IMR-90 (cell line): ENCODE data around the gene KLHL34. TPM values are rescaled to one million over a fixed set of nuclear protein-coding genes. Genes with fewer than 3 reads are reported as not detected.

Source experiments
- ATAC-seq: fragments of 200-7000 bp; cut with Tn5 transposase; 2 replicates; pipeline ENCODE4 v1.9.1; 2020; ENCODE audit warnings: low read depth, mild to moderate bottlenecking, moderate library complexity
- BruUV-seq: library from RNA; stranded (reverse); fragments of 400-500 nt; replicated peaks from 2 replicates; lab custom pipeline; 2021; lab: Mats Ljungman, UMichigan
- CTCF ChIA-PET: fragments of 300-600 bp; formaldehyde crosslinking; extraction: SDS; loops from one replicate; lab custom pipeline; 2021; ENCODE audit warnings: antibody characterized with exemption; lab: Yijun Ruan, JAX
- POLR2A ChIA-PET: fragments of 300-600 bp; sonication (Branson Sonifier 250); formaldehyde crosslinking; loops from one replicate; lab custom pipeline; 2022; ENCODE audit warnings: antibody characterized with exemption; ENCODE audit not compliant: unreplicated experiment; lab: Charles Lee
- DNase-seq: peaks from one replicate; pipeline ENCODE4 v3.0.0; 2013
- H2AFZ ChIP-seq: replicated peaks from 2 replicates; pipeline ENCODE3; 2013; ENCODE audit warnings: low read length, mild to moderate bottlenecking; ENCODE audit not compliant: poor library complexity
- H2AK5ac ChIP-seq: 2 replicates; pipeline ENCODE4 v1.6.1; 2013; ENCODE audit warnings: low read depth, low read length, inconsistent platforms
- H2AK9ac ChIP-seq: replicated peaks from 2 replicates; pipeline ENCODE3; 2013; ENCODE audit warnings: mild to moderate bottlenecking, low read depth, low read length, moderate library complexity; ENCODE audit not compliant: poor library complexity
- H2BK120ac ChIP-seq: 2 replicates; pipeline ENCODE4 v1.6.1; 2013; ENCODE audit warnings: low read depth, low read length, inconsistent platforms
- H2BK15ac ChIP-seq: 3 replicates; pipeline ENCODE4 v1.6.1; 2013; ENCODE audit warnings: low read depth, low read length, inconsistent platforms
- H2BK20ac ChIP-seq: 2 replicates; pipeline ENCODE4 v1.6.1; 2013; ENCODE audit warnings: low read depth, mild to moderate bottlenecking, inconsistent platforms, low read length, moderate library complexity
- H2BK5ac ChIP-seq: 2 replicates; pipeline ENCODE4 v1.6.1; 2013; ENCODE audit warnings: mild to moderate bottlenecking, low read depth, low read length, inconsistent platforms; ENCODE audit not compliant: poor library complexity, severe bottlenecking
- H3K14ac ChIP-seq: replicated peaks from 2 replicates; pipeline ENCODE4 v1.6.1; 2013; ENCODE audit warnings: low read depth, low read length, inconsistent platforms
- H3K18ac ChIP-seq: 2 replicates; pipeline ENCODE4 v1.6.1; 2013; ENCODE audit warnings: low read depth, low read length, control low read depth
- H3K23ac ChIP-seq: 2 replicates; pipeline ENCODE4 v1.6.1; 2013; ENCODE audit warnings: low read depth, low read length, inconsistent platforms
- H3K27ac ChIP-seq: 2 replicates; pipeline ENCODE4 v1.5.1; 2013; ENCODE audit warnings: mild to moderate bottlenecking, control low read depth, low read length; ENCODE audit not compliant: insufficient read depth
- H3K27me3 ChIP-seq: 2 replicates; pipeline ENCODE4 v1.6.1; 2013; ENCODE audit warnings: low read length; ENCODE audit not compliant: control insufficient read depth, insufficient read depth
- H3K36me3 ChIP-seq: 2 replicates; pipeline ENCODE4 v1.6.1; 2013; ENCODE audit warnings: low read length, mixed read lengths; ENCODE audit not compliant: control insufficient read depth, insufficient read depth
- H3K4ac ChIP-seq: 2 replicates; pipeline ENCODE4 v1.6.1; 2013; ENCODE audit warnings: low read depth, low read length, inconsistent platforms
- H3K4me1 ChIP-seq: 2 replicates; pipeline ENCODE4 v1.6.1; 2013; ENCODE audit warnings: low read length, mixed read lengths; ENCODE audit not compliant: control insufficient read depth, insufficient read depth
- H3K4me2 ChIP-seq: 2 replicates; pipeline ENCODE4 v1.6.1; 2013; ENCODE audit warnings: low read depth, mild to moderate bottlenecking, control low read depth, low read length, moderate library complexity
- H3K4me3 ChIP-seq: 2 replicates; pipeline ENCODE4 v1.5.1; 2013; ENCODE audit warnings: low read depth, mild to moderate bottlenecking, control low read depth, low read length, moderate library complexity; ENCODE audit not compliant: insufficient read depth
- H3K56ac ChIP-seq: 2 replicates; pipeline ENCODE4 v1.6.1; 2013; ENCODE audit warnings: low read length, inconsistent platforms; ENCODE audit not compliant: insufficient read depth; ENCODE audit errors: extremely low read depth
- H3K79me1 ChIP-seq, 2 experiments: 2 replicates each; pipeline ENCODE4 v1.6.1; 2013; ENCODE audit warnings: low read length in 2 of 2, inconsistent platforms in 1 of 2, low read depth in 1 of 2
- H3K9ac ChIP-seq: 2 replicates; pipeline ENCODE4 v1.6.1; 2013; ENCODE audit warnings: low read depth, low read length, control low read depth
- H3K9me1 ChIP-seq: 2 replicates; pipeline ENCODE4 v1.6.1; 2013; ENCODE audit warnings: low read length, inconsistent platforms; ENCODE audit not compliant: insufficient read depth
- H3K9me3 ChIP-seq: 2 replicates; pipeline ENCODE4 v1.6.1; 2013; ENCODE audit warnings: low read length; ENCODE audit not compliant: control insufficient read depth, insufficient read depth
- H4K20me1 ChIP-seq: 2 replicates; pipeline ENCODE4 v1.6.1; 2013; ENCODE audit warnings: low read length, inconsistent platforms; ENCODE audit not compliant: insufficient read depth
- H4K5ac ChIP-seq: 2 replicates; pipeline ENCODE4 v1.6.1; 2013; ENCODE audit warnings: mild to moderate bottlenecking, low read depth, low read length, control low read depth
- H4K8ac ChIP-seq, 2 experiments: 2 replicates each; pipeline ENCODE4 v1.6.1; 2013; ENCODE audit warnings: low read depth in 2 of 2, low read length in 2 of 2, control low read depth in 1 of 2, inconsistent platforms in 1 of 2
- H4K91ac ChIP-seq: 2 replicates; pipeline ENCODE4 v1.6.1; 2013; ENCODE audit warnings: low read depth, low read length, inconsistent platforms; ENCODE audit not compliant: insufficient read depth
- BHLHE40 ChIP-seq: fragments of 150-350 bp; IDR thresholded peaks from 2 replicates; pipeline ENCODE4 v1.6.1; 2016; ENCODE audit warnings: mild to moderate bottlenecking, low read depth, low read length
- CEBPB ChIP-seq: IDR thresholded peaks from 2 replicates; pipeline ENCODE4 v1.6.1; 2012; ENCODE audit warnings: low read depth, low read length, improper control_type of control experiment
- CHD1 ChIP-seq: IDR thresholded peaks from 2 replicates; pipeline ENCODE4 v1.6.1; 2012; ENCODE audit warnings: low read depth, low read length, improper control_type of control experiment
- ELK1 ChIP-seq: fragments of 150-350 bp; IDR thresholded peaks from 2 replicates; pipeline ENCODE4 v1.6.1; 2016; ENCODE audit warnings: low read depth, mild to moderate bottlenecking, low read length, moderate library complexity, borderline replicate concordance
- FOS ChIP-seq: fragments of 150-350 bp; IDR thresholded peaks from 2 replicates; pipeline ENCODE4 v1.6.1; 2016; ENCODE audit warnings: low read depth, low read length
- MAFK ChIP-seq: IDR thresholded peaks from 2 replicates; pipeline ENCODE4 v1.6.1; 2012; ENCODE audit warnings: low read depth, low read length, improper control_type of control experiment
- MAZ ChIP-seq: IDR thresholded peaks from 2 replicates; pipeline ENCODE4 v1.6.1; 2012; ENCODE audit warnings: low read depth, mild to moderate bottlenecking, low read length, improper control_type of control experiment, moderate library complexity, borderline replicate concordance
- MXI1 ChIP-seq: IDR thresholded peaks from 2 replicates; pipeline ENCODE4 v1.6.1; 2012; ENCODE audit warnings: low read depth, mild to moderate bottlenecking, low read length, moderate library complexity, borderline replicate concordance
- NFE2L2 ChIP-seq: fragments of 150-350 bp; IDR thresholded peaks from 2 replicates; pipeline ENCODE4 v1.6.1; 2016; ENCODE audit warnings: low read depth, mild to moderate bottlenecking, low read length
- POLR2A ChIP-seq: IDR thresholded peaks from 2 replicates; pipeline ENCODE4 v1.6.1; 2012; ENCODE audit warnings: mild to moderate bottlenecking, low read depth, low read length
- RAD21 ChIP-seq: IDR thresholded peaks from 2 replicates; pipeline ENCODE4 v1.6.1; 2012; ENCODE audit warnings: low read length, improper control_type of control experiment
- RCOR1 ChIP-seq: IDR thresholded peaks from 2 replicates; pipeline ENCODE4 v1.6.1; 2012; ENCODE audit warnings: mild to moderate bottlenecking, low read length, improper control_type of control experiment; ENCODE audit not compliant: insufficient replicate concordance
- RFX5 ChIP-seq: IDR thresholded peaks from 2 replicates; pipeline ENCODE4 v1.8.0; 2012; ENCODE audit warnings: low read depth, mild to moderate bottlenecking, low read length, moderate library complexity
- SMC3 ChIP-seq: fragments of 150-350 bp; IDR thresholded peaks from 2 replicates; pipeline ENCODE4 v1.6.1; 2016; ENCODE audit warnings: low read depth, mild to moderate bottlenecking, antibody characterized with exemption, low read length, moderate library complexity
- USF2 ChIP-seq: fragments of 150-350 bp; IDR thresholded peaks from 2 replicates; pipeline ENCODE4 v1.6.1; 2017; ENCODE audit warnings: mild to moderate bottlenecking, antibody characterized with exemption, low read length, low read depth
- WGBS, 2 experiments: methylation state at CpG; one replicate each; pipeline versions ENCODE4 v1.1.5 to v1.1.7; 2013; ENCODE audit warnings: missing lambda C conversion rate in 2 of 2; ENCODE audit not compliant: insufficient read length in 1 of 2; ENCODE audit errors: extremely low coverage in 2 of 2; 5-methylcytosine and 5-hydroxymethylcytosine counted together
- dilution Hi-C: fragments of 300-500 bp; cut with HindIII; formaldehyde crosslinking; loops from one replicate; pipeline ENCODE4 v1.14.3; 2018; ENCODE audit warnings: low sequenced_read_pairs; ENCODE audit not compliant: unreplicated experiment
- in situ Hi-C: fragments of 300-500 bp; cut with MboI; formaldehyde crosslinking; loops from 3 replicates; pipeline ENCODE4 v1.14.3; 2019; ENCODE audit warnings: low sequenced_read_pairs, inconsistent platforms, mixed read lengths
- intact Hi-C: fragments of 100-400 bp; cut with micrococcal nuclease; formaldehyde crosslinking; loops from 2 replicates; pipeline ENCODE4 v1.10.0; 2022
- polyA plus RNA-seq, 3 experiments: library from polyadenylated mRNA; depleted of rRNA; stranded (reverse); fragments of >200 nt; gene quantifications; 2 replicates each; pipeline ENCODE4 v1.2.3, GENCODE V29; 2012; ENCODE audit warnings: low replicate concordance in 1 of 3
- total RNA-seq: library from RNA; depleted of rRNA; stranded (reverse); fragments of >200 nt; gene quantifications from 2 replicates; pipeline ENCODE4 v1.2.3, GENCODE V29; 2012
- TF ChIP-seq, protein P1 (sequence below): conservative IDR thresholded peaks from 2 replicates; pipeline ENCODE4 v1.5.1; 2012; ENCODE audit warnings: mild to moderate bottlenecking, low read depth, low read length, improper control_type of control experiment

KLHL34 gene
- total and polyA plus RNA-seq, 2 of the 4 experiments (the other 2 are of a cell fraction) = not detected

DNA sequence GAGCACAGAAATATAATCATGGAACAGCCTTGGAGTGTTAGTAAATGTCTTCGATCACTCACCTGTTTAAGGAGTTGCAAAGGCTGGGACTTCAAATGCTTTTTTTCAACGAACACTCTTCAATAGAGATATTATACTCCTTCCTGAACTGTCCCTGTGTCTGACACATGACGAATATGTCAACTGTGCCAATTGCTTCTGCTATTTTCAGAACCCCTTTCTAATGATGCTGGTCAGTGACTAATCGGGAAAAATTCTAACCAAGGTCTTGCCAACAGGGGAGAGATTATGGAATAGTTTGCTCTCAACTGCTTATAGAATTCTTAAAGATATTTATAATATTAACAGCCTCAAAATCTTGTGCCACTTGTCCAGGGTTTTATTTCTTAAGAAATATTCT, 8.5 kb upstream of the KLHL34 start:
- ATAC-seq = no peak
- no peak overlapping the region for H3K4me2 ChIP-seq

More for the DNA sequence above, 8.5 kb upstream of the KLHL34 start:
- Histone ChIP-seq H3K79me1 (no peaks in the 10 kb centered on the region), H3K18ac (no peak overlapping the region), H2AFZ (no peak overlapping the region), H2BK5ac (no peak overlapping the region), H2BK120ac (no peak overlapping the region), H2BK20ac (no peak overlapping the region), H3K9ac (no peak overlapping the region), H4K91ac (no peak overlapping the region), H3K27me3 (peaks cover 3% of the 10 kb centered on the region; the same call in 1 of the 2 replicates), H3K36me3 (no peaks in the 10 kb centered on the region), H4K5ac (no peak overlapping the region), H3K4me1 (no peaks in the 10 kb centered on the region), H4K20me1 (no peaks in the 10 kb centered on the region), H3K14ac (no peak overlapping the region), H3K56ac (no peak overlapping the region), H3K27ac (no peak overlapping the region), H3K4ac (no peak overlapping the region), H2AK9ac (no peak overlapping the region), H3K9me1 (no peaks in the 10 kb centered on the region), H3K23ac (no peak overlapping the region), H2AK5ac (no peak overlapping the region), H4K8ac (no peak overlapping the region), H3K9me3 (no peaks in the 10 kb centered on the region), H2BK15ac (no peak overlapping the region), H3K4me3 (no peak overlapping the region)
- intact Hi-C loops (no loop called here), dilution Hi-C loops (no loop called here), in situ Hi-C loops (no loop called here)
- no TSS peak for BruUV-seq
- ChIA-PET CTCF (no interaction called here), POLR2A (no interaction called here)
- DNase-seq = peak; percentile 22
- WGBS, 2 experiments = no CpG with 5 or more reads among the region's 4 CpGs
- TF ChIP-seq CHD1 = no peak
- no peak for TF ChIP-seq USF2
- no peak for TF ChIP-seq RFX5
- TF ChIP-seq, protein P1, sequence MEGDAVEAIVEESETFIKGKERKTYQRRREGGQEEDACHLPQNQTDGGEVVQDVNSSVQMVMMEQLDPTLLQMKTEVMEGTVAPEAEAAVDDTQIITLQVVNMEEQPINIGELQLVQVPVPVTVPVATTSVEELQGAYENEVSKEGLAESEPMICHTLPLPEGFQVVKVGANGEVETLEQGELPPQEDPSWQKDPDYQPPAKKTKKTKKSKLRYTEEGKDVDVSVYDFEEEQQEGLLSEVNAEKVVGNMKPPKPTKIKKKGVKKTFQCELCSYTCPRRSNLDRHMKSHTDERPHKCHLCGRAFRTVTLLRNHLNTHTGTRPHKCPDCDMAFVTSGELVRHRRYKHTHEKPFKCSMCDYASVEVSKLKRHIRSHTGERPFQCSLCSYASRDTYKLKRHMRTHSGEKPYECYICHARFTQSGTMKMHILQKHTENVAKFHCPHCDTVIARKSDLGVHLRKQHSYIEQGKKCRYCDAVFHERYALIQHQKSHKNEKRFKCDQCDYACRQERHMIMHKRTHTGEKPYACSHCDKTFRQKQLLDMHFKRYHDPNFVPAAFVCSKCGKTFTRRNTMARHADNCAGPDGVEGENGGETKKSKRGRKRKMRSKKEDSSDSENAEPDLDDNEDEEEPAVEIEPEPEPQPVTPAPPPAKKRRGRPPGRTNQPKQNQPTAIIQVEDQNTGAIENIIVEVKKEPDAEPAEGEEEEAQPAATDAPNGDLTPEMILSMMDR = no peak
- TF ChIP-seq FOS = no peak
- no peak for TF ChIP-seq NFE2L2
- TF ChIP-seq MXI1 = no peak
- TF ChIP-seq POLR2A = no peak
- TF ChIP-seq MAZ = no peak
- TF ChIP-seq RCOR1 = no peak
- no peak for TF ChIP-seq BHLHE40
- no peak for TF ChIP-seq ELK1
- TF ChIP-seq MAFK = no peak
- TF ChIP-seq RAD21 = no peak
- TF ChIP-seq CEBPB = no peak
- no peak for TF ChIP-seq SMC3
